ENCODE results near the gene PRKN.

DNA sequence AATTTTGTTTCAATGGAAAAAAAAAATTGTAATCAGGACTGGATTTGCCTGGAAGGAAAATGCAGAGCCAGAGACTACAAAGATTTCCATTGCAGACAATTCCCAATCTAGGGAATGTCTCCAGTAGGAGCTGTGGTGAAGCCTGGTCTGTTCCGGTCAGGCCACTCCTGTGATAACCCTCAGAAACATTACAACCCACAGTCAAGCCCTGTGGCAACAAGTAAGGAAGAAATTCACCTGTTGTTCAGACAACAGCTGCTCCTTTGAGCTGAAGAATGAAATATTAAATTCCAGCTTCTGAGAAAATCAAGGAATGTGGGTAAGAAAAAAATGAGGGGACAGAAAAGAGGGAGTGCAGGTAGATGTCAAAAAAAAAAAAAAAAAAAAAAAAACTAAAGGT lies 8.0 kb downstream of the PRKN start:
- TF ChIP-seq ZFP3 (CRISPR knock-in tag; IDR thresholded peaks at IDR 0.05), result no peak
- no peak for TF ChIP-seq ZFP30 (CRISPR knock-in tag; IDR thresholded peaks at IDR 0.05)
- no peak for TF ChIP-seq PPARA (CRISPR knock-in tag; IDR thresholded peaks at IDR 0.05; ENCODE audit: borderline replicate concordance)
- TF ChIP-seq, protein P1, sequence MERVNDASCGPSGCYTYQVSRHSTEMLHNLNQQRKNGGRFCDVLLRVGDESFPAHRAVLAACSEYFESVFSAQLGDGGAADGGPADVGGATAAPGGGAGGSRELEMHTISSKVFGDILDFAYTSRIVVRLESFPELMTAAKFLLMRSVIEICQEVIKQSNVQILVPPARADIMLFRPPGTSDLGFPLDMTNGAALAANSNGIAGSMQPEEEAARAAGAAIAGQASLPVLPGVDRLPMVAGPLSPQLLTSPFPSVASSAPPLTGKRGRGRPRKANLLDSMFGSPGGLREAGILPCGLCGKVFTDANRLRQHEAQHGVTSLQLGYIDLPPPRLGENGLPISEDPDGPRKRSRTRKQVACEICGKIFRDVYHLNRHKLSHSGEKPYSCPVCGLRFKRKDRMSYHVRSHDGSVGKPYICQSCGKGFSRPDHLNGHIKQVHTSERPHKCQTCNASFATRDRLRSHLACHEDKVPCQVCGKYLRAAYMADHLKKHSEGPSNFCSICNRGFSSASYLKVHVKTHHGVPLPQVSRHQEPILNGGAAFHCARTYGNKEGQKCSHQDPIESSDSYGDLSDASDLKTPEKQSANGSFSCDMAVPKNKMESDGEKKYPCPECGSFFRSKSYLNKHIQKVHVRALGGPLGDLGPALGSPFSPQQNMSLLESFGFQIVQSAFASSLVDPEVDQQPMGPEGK (CRISPR knock-in tag; IDR thresholded peaks at IDR 0.05; ENCODE audit: borderline replicate concordance), result no peak
- no peak for TF ChIP-seq ISL1 (CRISPR knock-in tag; IDR thresholded peaks at IDR 0.05)
- TF ChIP-seq, protein P2, sequence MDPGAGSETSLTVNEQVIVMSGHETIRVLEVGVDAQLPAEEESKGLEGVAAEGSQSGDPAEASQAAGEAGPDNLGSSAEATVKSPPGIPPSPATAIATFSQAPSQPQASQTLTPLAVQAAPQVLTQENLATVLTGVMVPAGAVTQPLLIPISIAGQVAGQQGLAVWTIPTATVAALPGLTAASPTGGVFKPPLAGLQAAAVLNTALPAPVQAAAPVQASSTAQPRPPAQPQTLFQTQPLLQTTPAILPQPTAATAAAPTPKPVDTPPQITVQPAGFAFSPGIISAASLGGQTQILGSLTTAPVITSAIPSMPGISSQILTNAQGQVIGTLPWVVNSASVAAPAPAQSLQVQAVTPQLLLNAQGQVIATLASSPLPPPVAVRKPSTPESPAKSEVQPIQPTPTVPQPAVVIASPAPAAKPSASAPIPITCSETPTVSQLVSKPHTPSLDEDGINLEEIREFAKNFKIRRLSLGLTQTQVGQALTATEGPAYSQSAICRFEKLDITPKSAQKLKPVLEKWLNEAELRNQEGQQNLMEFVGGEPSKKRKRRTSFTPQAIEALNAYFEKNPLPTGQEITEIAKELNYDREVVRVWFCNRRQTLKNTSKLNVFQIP (CRISPR knock-in tag; IDR thresholded peaks at IDR 0.05; ENCODE audit: borderline replicate concordance, low read depth), result no peak
- TF ChIP-seq, protein P3, sequence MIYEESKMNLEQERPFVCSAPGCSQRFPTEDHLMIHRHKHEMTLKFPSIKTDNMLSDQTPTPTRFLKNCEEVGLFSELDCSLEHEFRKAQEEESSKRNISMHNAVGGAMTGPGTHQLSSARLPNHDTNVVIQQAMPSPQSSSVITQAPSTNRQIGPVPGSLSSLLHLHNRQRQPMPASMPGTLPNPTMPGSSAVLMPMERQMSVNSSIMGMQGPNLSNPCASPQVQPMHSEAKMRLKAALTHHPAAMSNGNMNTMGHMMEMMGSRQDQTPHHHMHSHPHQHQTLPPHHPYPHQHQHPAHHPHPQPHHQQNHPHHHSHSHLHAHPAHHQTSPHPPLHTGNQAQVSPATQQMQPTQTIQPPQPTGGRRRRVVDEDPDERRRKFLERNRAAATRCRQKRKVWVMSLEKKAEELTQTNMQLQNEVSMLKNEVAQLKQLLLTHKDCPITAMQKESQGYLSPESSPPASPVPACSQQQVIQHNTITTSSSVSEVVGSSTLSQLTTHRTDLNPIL (CRISPR knock-in tag; IDR thresholded peaks at IDR 0.05; ENCODE audit: low read depth), result no peak
- TF ChIP-seq BACH2 (CRISPR knock-in tag; IDR thresholded peaks at IDR 0.05; ENCODE audit: borderline replicate concordance), result no peak

Measured in SK-N-SH treated with all-trans-retinoic acid at 6 μM for 48 hours (cell line).